ENCODE results near the gene TM4SF1.

GRCh38 chr3:149319750-149320149, 57.7 kb downstream of the TM4SF1 start:
- TF ChIP-seq POLR2A (IDR thresholded peaks at IDR 0.05) (no peak), CTCF (IDR thresholded peaks at IDR 0.05) (no peak), POLR2AphosphoS5 (IDR thresholded peaks at IDR 0.05) (no peak), EP300 (IDR thresholded peaks at IDR 0.05) (no peak)
